Esophagus muscularis mucosa (tissue), 4 donors: ENCODE data around the gene CHDH. TPM values are rescaled to one million over a fixed set of nuclear protein-coding genes. Genes with fewer than 3 reads are reported as not detected.

Source experiments
- DNase-seq: peaks from one replicate; pipeline ENCODE4 v3.0.0-alpha.2; 2017; ENCODE audit errors: extremely low spot score
- H3K27ac ChIP-seq, 4 donors: fragments of 200-600 bp; sonication (generic); replicated peaks in 1 of 4; 1 replicate in 3 of 4; 2 replicates in 1 of 4; pipeline ENCODE4 v1.5.1; 2016 to 2019; ENCODE audit warnings: mild to moderate bottlenecking in 1 of 4
- H3K27me3 ChIP-seq, 4 donors: fragments of 200-600 bp; sonication (generic); one replicate each; pipeline versions ENCODE4 v1.5.1 to v1.6.0; 2016 to 2019
- H3K36me3 ChIP-seq, 4 donors: fragments of 200-600 bp; sonication (generic); one replicate each; pipeline ENCODE4 v1.5.1; 2016 to 2019
- H3K4me1 ChIP-seq, 4 donors: fragments of 200-600 bp; sonication (generic); one replicate each; pipeline ENCODE4 v1.5.1; 2016 to 2019
- H3K4me3 ChIP-seq, 4 donors: fragments of 200-600 bp; sonication (generic); 1 replicate in 2 of 4; 2 replicates in 2 of 4; pipeline ENCODE4 v1.5.1; 2016 to 2019; ENCODE audit warnings: mild to moderate bottlenecking in 4 of 4, moderate library complexity in 1 of 4
- H3K9me3 ChIP-seq, 4 donors: fragments of 200-600 bp; sonication (generic); 1 replicate in 3 of 4; 2 replicates in 1 of 4; pipeline ENCODE4 v1.5.1; 2016 to 2019
- CTCF ChIP-seq, 3 experiments: fragments of 200-600 bp in 2 of 3; fragments of 450-650 bp in 1 of 3; sonication (generic) in 2 of 3; IDR thresholded peaks; one replicate each; pipeline ENCODE4 v1.5.1; 2017 to 2019; ENCODE audit warnings: antibody characterized with exemption in 3 of 3, mild to moderate bottlenecking in 2 of 3, moderate library complexity in 1 of 3
- EP300 ChIP-seq: sonication (generic); formaldehyde crosslinking; IDR thresholded peaks from one replicate; pipeline ENCODE4 v1.6.1; 2017; ENCODE audit warnings: antibody characterized with exemption
- POLR2A ChIP-seq: fragments of 450-650 bp; IDR thresholded peaks from one replicate; pipeline ENCODE4 v1.6.1; 2017; ENCODE audit warnings: antibody characterized with exemption, moderate library complexity, mild to moderate bottlenecking, low read depth
- POLR2AphosphoS5 ChIP-seq, 2 donors: sonication (generic); formaldehyde crosslinking; IDR thresholded peaks; one replicate each; pipeline ENCODE4 v1.6.1; 2017; ENCODE audit warnings: antibody characterized with exemption in 2 of 2
- WGBS: methylation state at CpG from one replicate; pipeline ENCODE4 v1.1.5; 2018; 5-methylcytosine and 5-hydroxymethylcytosine counted together
- intact Hi-C: fragments of 100-400 bp; cut with DNase I; formaldehyde crosslinking; loops from one replicate; pipeline ENCODE4 v1.15.1; 2023
- total RNA-seq, 4 donors: library from RNA; depleted of rRNA; stranded (reverse); fragments of >200 nt; gene quantifications; one replicate each; pipeline versions ENCODE4 v1.1.0 to v1.2.1, GENCODE V29; 2016

CHDH gene
- total RNA-seq, 4 donors from 2014 or later: 0.42 to 3.2 (median 1.7) TPM

DNA sequence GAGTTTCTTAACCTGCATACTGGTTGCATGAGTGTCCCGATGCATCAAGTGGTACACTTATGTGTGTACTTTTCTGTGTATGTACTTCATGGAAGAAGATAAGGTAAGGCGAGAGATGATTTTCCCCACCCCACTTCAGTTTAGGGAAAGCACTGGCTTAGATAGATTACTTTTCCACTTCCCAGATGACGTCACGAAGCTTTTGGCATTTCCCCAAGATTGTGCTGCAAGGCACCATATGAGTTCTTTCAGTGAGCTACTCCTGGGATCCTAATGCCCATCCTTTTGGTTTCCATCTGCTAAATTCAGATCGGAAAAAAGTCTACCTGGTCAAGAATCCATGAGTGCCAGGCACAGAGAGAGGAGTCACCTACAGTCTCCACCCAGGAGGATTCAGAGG, 4.7 kb upstream of the CHDH start:
- no peaks in the 10 kb centered on the region for H3K9me3 ChIP-seq
- H3K27ac ChIP-seq: no peak overlapping the region
- no peak for TF ChIP-seq CTCF (IDR thresholded peaks at IDR 0.05)
- TF ChIP-seq POLR2AphosphoS5 (IDR thresholded peaks at IDR 0.05): no peak
- no peak for TF ChIP-seq POLR2A
- TF ChIP-seq EP300: no peak
- intact Hi-C loops: no loop called here
- no peak overlapping the region for H3K4me3 ChIP-seq
- H3K36me3 ChIP-seq: no peaks in the 10 kb centered on the region
- DNase-seq: no peak
- H3K27me3 ChIP-seq: peaks cover 0 to 29% (median 2%) of the 10 kb centered on the region in 4 donors
- peaks cover 8 to 12% (median 10%) of the 10 kb centered on the region in 4 donors for H3K4me1 ChIP-seq
- WGBS: 32% methylated on average over 5 of the region's 5 CpGs

DNA sequence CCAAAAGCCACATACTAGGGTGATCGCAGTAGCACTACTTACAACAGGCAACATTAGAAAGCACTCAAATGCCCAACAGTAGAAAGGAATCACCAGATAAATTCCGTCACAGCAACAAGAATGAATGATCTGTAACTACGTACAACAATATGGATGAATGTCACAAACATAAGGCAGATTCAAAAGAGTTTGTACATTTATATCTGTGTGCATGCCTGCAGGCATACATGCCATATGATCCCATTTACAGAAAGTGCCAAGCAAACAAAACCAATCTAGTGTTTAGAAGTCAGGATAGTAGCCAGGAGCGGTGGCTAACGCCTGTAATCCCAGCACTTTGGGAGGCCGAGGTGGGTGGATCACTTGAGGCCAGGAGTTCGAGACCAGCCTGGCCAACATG, 3.7 kb upstream of the CHDH start:
- no peaks in the 10 kb centered on the region for H3K9me3 ChIP-seq
- WGBS: 94% methylated on average over 7 of the region's 7 CpGs
- intact Hi-C loops: no loop called here
- DNase-seq: no peak
- peaks cover 0 to 31% (median 2%) of the 10 kb centered on the region in 4 donors for H3K27me3 ChIP-seq
- no peaks in the 10 kb centered on the region for H3K36me3 ChIP-seq
- H3K4me3 ChIP-seq: no peak overlapping the region
- no peak overlapping the region for H3K27ac ChIP-seq
- TF ChIP-seq POLR2AphosphoS5 (IDR thresholded peaks at IDR 0.05): no peak
- TF ChIP-seq CTCF (IDR thresholded peaks at IDR 0.05): no peak
- TF ChIP-seq EP300: no peak
- TF ChIP-seq POLR2A: no peak
- H3K4me1 ChIP-seq: peaks cover 8 to 19% (median 16%) of the 10 kb centered on the region in 4 donors

GRCh38 chr3:53846851-53847155, 584 bp upstream of the CHDH start:
- no peaks in the 10 kb centered on the region for H3K9me3 ChIP-seq
- H3K4me1 ChIP-seq: peaks cover 8 to 19% (median 16%) of the 10 kb centered on the region in 4 donors
- H3K36me3 ChIP-seq: no peaks in the 10 kb centered on the region
- no peak for DNase-seq
- 67% methylated on average over 10 of the region's 10 CpGs for WGBS
- H3K4me3 ChIP-seq: peak overlapping the region; percentile 63 to 86 (median 72)
- H3K27me3 ChIP-seq: peaks cover 0 to 31% (median 2%) of the 10 kb centered on the region in 4 donors
- TF ChIP-seq POLR2A (no peak), CTCF (IDR thresholded peaks at IDR 0.05) (no peak), EP300 (no peak), POLR2AphosphoS5 (IDR thresholded peaks at IDR 0.05) (no peak)
- intact Hi-C loops: no loop called here
- no peak overlapping the region for H3K27ac ChIP-seq

DNA sequence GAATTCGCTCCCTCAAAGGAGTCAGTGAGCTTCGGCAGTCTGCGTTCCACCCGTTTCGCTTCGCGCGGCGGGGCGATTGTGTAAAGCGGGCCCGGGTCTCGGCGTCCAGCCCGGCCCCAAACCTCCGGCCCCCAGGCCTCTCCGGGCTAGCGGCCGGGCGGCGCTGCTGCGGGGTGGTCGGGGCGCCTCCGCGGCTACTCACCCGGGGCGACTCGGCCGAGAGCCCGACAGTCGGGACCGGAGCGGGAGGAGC, 412 bp downstream of the CHDH start:
- intact Hi-C loops: no loop called here
- Histone ChIP-seq H3K4me3 (peak overlapping the region; percentile 63 to 86 (median 72)), H3K27me3 (peaks cover 0 to 31% (median 2%) of the 10 kb centered on the region in 4 donors), H3K27ac (peak overlapping the region; percentile 51 to 83 (median 70)), H3K4me1 (peaks cover 8 to 19% (median 16%) of the 10 kb centered on the region in 4 donors), H3K36me3 (no peaks in the 10 kb centered on the region), H3K9me3 (no peaks in the 10 kb centered on the region)
- no CpG with 5 or more reads among the region's 34 CpGs for WGBS
- TF ChIP-seq POLR2AphosphoS5 (IDR thresholded peaks at IDR 0.05) (no peak), CTCF (IDR thresholded peaks at IDR 0.05) (no peak), EP300 (no peak), POLR2A (no peak)
- DNase-seq: no peak

- H3K27ac ChIP-seq: peak overlapping the region; percentile 51 to 83 (median 70)
- WGBS: 47% methylated on average over 8 of the region's 25 CpGs
- peak overlapping the region; percentile 63 to 86 (median 72) for H3K4me3 ChIP-seq
- no peaks in the 10 kb centered on the region for H3K9me3 ChIP-seq
- TF ChIP-seq CTCF (IDR thresholded peaks at IDR 0.05): peak in 2 of 3 experiments; percentile 16 to 19
- TF ChIP-seq POLR2AphosphoS5 (IDR thresholded peaks at IDR 0.05): peak in 1 of 2 donors; percentile 26
- no peak for TF ChIP-seq EP300
- intact Hi-C loops: no loop called here
- peaks cover 8 to 19% (median 16%) of the 10 kb centered on the region in 4 donors for H3K4me1 ChIP-seq
- H3K36me3 ChIP-seq: no peaks in the 10 kb centered on the region
- no peak for DNase-seq
- H3K27me3 ChIP-seq: peaks cover 0 to 31% (median 2%) of the 10 kb centered on the region in 4 donors
Observed at GRCh38 chr3:53845103-53845880, 927 bp downstream of the CHDH start.
